ENCODE results near the gene SMIM15.

- TF ChIP-seq ZFX (IDR thresholded peaks at IDR 0.05) (no peak), CTCF (IDR thresholded peaks at IDR 0.05 in 2 of 3, conservative IDR thresholded peaks at IDR 0.05 in 1 of 3; ENCODE audit: borderline replicate concordance in 1 of 3, insufficient read depth in 1 of 3, low read depth in 2 of 3, low read length in 2 of 3) (no peak), RAD21 (IDR thresholded peaks at IDR 0.05; ENCODE audit: low read depth) (no peak), CEBPB (IDR thresholded peaks at IDR 0.05; ENCODE audit: low read depth) (no peak), TCF7L2 (IDR thresholded peaks at IDR 0.05; ENCODE audit: borderline replicate concordance, extremely low read depth, insufficient read depth, insufficient read length) (no peak), POLR2A (IDR thresholded peaks at IDR 0.05; ENCODE audit: borderline replicate concordance, extremely low read depth, insufficient read depth, insufficient read length) (no peak), YY1 (IDR thresholded peaks at IDR 0.05; ENCODE audit: extremely low read depth, insufficient replicate concordance, low read depth, low read length) (no peak), MAX (IDR thresholded peaks at IDR 0.05) (no peak), EZH2phosphoT487 (IDR thresholded peaks at IDR 0.05; ENCODE audit: borderline replicate concordance) (no peak), SIN3A (IDR thresholded peaks at IDR 0.05; ENCODE audit: low read depth) (no peak)
Observed at GRCh38 chr5:61148515-61148914, 13.8 kb downstream of the SMIM15 start.

Data from HCT116 (cell line).